IPS-11a (cell line): ENCODE data around the gene IL17A.
"Not testable (repeated sequence)": the region's sequence is repeated elsewhere in the genome, so short reads cannot be mapped to it uniquely, and the experiment has no call there.

Experiments
- H3K4me3 ChIP-seq: one replicate; pipeline ENCODE4 v1.5.1; 2013; ENCODE audit warnings: low read depth, low read length, control low read depth

IL17A gene

GRCh38 chr6:52162940-52163908 is 23.0 kb upstream of the IL17A start:
- no peak overlapping the region for H3K4me3 ChIP-seq

- no peak overlapping the region for H3K4me3 ChIP-seq
Measured at GRCh38 chr6:52164319-52165094, 21.7 kb upstream of the IL17A start.

- H3K4me3 ChIP-seq = no peak overlapping the region
Measured at GRCh38 chr6:52167267-52167666, 18.9 kb upstream of the IL17A start.

GRCh38 chr6:52168351-52168750 is 17.8 kb upstream of the IL17A start:
- H3K4me3 ChIP-seq = not testable (repeated sequence)

- no peak overlapping the region for H3K4me3 ChIP-seq
Measured at GRCh38 chr6:52174118-52174517, 12.1 kb upstream of the IL17A start.

GRCh38 chr6:52176550-52176949 is 9.6 kb upstream of the IL17A start:
- H3K4me3 ChIP-seq = no peak overlapping the region

- no peak overlapping the region for H3K4me3 ChIP-seq
Measured at GRCh38 chr6:52177961-52178360, 8.2 kb upstream of the IL17A start.

GRCh38 chr6:52180787-52181558 is 5.2 kb upstream of the IL17A start:
- no peak overlapping the region for H3K4me3 ChIP-seq

GRCh38 chr6:52183131-52183713 is 3.0 kb upstream of the IL17A start:
- no peak overlapping the region for H3K4me3 ChIP-seq

- H3K4me3 ChIP-seq = no peak overlapping the region
Measured at GRCh38 chr6:52186480-52186879, 305 bp downstream of the IL17A start.

GRCh38 chr6:52187098-52187497 is 923 bp downstream of the IL17A start:
- no peak overlapping the region for H3K4me3 ChIP-seq

GRCh38 chr6:52189974-52190373 is 3.8 kb downstream of the IL17A start:
- H3K4me3 ChIP-seq = no peak overlapping the region

GRCh38 chr6:52190409-52190808 is 4.2 kb downstream of the IL17A start:
- H3K4me3 ChIP-seq = no peak overlapping the region

- no peak overlapping the region for H3K4me3 ChIP-seq
Measured at GRCh38 chr6:52191824-52192223, 5.6 kb downstream of the IL17A start.

GRCh38 chr6:52195886-52196285 is 9.7 kb downstream of the IL17A start:
- H3K4me3 ChIP-seq = no peak overlapping the region

GRCh38 chr6:52200088-52200487 is 13.9 kb downstream of the IL17A start:
- not testable (repeated sequence) for H3K4me3 ChIP-seq

GRCh38 chr6:52201046-52201445 is 14.9 kb downstream of the IL17A start:
- H3K4me3 ChIP-seq = no peak overlapping the region

- H3K4me3 ChIP-seq = no peak overlapping the region
Measured at GRCh38 chr6:52201493-52201892, 15.3 kb downstream of the IL17A start.

- no peak overlapping the region for H3K4me3 ChIP-seq
Measured at GRCh38 chr6:52207066-52207465, 20.9 kb downstream of the IL17A start.

- no peak overlapping the region for H3K4me3 ChIP-seq
Measured at GRCh38 chr6:52208612-52209011, 22.4 kb downstream of the IL17A start.

- no peak overlapping the region for H3K4me3 ChIP-seq
Measured at GRCh38 chr6:52209770-52210169, 23.6 kb downstream of the IL17A start.
